ENCODE results near the gene OGFR.

Gene OGFR

GRCh38 chr20:62785393-62785792, 19.2 kb upstream of the OGFR start:
- DNase-seq, result no peak

DNA sequence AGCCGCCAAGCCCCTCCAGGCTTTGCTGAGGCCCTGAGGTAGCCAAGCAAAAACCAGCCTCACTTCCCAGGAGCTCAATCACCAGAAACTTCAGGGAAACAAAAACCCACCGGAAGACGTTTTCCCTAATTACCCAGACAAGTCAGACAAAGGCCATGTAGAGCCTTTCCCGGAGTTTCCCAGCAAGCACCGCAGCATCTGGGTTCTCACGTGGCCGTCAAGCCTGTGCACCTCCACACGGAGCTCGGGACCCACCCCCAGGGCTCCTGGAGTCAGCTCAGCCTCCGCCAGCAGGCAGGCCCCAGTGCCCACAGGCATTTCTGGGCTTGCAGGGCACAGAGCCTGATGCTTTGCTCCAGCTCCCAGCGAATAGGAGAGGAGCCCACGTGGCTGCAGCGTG, 18.5 kb upstream of the OGFR start:
- no peak for DNase-seq

DNA sequence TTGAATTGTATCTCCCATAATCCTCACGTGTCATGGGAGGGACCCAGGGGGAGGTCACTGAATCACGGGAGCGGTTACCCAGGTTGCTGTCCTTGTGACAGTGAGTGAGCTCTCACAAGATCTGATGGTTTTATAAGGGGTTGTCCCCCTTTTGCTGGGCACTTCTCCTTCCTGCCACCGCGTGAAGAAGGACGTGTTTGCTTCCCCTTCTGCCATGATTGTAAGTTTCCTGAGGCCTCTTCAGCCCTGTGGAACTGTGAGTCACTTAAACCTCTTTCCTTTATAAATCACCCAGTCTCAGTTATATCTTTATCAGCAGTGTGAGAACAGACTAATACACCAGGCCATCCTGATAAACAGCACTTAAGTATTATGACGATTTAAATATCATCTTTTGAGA, 17.3 kb upstream of the OGFR start:
- DNase-seq, result no peak

DNA sequence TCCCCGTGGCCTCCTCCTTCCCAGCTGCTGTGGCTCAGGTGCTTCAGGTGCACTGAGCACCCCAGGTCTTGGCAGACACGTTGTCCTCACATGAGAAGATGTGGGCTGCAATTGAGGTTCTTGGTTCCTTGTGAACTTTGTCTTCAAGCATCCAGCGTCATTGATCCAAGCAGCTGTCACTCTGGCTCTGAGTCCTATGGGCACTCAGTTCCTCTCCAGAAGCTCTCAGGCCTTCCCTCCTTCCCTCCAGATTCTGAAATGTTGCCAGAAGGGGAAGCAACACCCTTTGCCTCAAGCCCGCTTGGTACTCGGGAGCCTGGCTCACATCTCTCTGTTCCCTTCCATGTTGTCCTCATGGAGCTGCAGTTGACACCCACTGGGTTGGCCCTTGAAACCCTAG, 16.8 kb upstream of the OGFR start:
- DNase-seq, result no peak

DNA sequence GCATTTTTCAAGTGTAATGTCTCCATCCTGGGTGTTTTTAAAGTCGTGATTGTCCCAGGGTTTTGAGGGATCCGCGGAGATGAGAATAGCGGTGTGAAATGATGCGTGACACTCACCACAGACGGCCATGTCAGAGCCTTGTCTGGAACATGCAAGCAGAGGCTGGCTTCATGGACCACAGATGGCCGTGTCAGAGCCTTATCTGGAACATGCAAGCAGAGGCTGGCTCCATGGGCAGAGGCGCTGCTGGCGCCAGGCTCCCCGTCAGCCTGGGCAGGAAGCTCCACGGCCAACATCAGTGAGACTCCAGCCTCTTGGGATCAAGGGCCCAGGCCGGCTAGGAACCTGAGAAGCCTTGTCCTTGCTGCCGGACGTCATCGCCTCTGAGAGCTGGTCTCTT, 16.0 kb upstream of the OGFR start:
- no peak for DNase-seq

- DNase-seq, result no peak
Observed at GRCh38 chr20:62790075-62790474, 14.6 kb upstream of the OGFR start.

GRCh38 chr20:62791301-62792181, 13.1 kb upstream of the OGFR start:
- peak; percentile 85 for DNase-seq

DNA sequence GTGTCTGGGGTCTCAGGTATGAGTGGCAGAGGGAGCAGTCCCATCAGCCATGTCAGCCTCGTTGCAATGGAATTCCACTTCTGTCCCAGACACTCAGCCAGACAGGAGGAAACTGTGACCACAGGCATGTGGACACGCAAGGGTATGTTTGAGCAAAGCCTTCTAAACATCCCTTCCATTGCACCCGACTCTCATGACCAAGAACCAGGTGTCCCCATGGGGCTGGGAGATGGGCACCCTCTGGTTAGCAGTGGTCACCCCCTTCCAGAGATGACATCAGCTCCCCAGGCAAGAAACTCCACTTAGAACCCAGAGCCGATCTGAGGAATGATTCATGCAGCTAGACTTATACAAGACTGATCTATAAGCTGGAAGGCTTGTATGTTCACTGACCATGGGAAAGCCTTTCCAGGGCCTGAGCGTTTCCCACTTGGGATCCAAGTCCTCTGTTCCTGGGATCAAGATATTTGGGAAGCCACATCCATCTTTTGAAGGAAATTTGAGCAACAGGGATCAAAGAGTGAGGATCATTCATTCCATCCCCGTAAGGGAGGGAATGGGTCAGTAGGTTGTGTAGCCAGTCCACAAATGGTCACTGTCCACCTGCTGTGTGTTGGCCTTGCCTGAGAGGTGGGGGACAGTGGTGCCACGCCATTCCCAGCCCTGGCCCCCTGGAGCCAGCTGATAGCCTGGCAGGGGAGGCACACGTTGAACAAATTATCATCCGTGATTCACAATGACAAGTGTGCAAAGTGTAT, 12.3 kb upstream of the OGFR start:
- no peak for DNase-seq

DNA sequence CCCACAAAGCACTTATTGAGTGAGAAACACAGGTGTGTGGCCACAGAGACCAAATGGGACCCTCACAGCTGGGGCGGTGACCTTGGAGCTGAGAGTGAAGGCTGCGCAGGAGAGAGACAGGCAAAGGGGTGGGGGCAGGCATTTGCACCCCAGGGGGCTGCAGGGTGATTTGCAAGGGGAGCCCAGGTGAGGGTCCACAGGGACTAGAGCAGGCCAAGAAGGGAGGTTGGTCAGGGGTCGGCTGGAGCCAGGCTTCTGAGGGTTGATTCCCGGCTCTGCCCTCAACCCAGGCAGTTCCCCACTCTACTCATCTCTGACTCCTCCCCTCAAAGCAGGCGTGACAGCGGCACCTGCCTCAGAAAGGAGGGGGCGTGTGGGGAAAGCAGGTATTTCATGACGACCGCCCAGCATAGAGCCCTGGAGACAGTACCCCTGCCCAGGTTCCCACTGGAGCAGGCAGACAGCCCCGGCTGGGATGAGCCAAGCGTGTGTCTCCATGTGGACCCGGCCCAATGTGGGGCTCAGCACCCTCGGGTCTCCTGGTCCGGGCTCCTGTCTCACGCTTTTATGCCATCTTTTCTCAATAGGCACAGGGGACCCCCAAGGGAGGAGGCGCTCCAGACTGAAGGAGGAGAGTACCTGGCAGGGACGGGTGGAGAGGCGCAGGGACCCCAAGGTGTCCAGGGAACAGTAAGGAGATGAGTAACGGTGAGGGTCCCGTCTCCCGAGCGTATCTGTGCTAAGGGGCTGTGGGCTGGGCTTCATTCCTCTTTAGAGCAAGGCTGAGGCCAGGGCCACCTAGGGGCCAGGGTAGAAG, 11.5 kb upstream of the OGFR start:
- DNase-seq, result no peak

DNA sequence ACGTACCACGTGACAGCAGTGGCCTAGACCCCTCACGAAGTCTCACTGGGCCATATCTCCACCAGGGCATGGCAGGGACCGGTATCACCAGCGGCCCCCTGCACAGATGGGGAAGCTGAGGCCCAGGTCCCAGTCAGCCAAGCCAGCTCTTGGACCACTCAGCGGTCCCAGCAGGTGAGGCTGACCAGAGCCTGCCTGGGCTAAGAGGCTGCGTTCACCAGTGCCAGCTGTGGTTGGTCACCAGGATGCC, 11.0 kb upstream of the OGFR start:
- DNase-seq, result no peak

DNA sequence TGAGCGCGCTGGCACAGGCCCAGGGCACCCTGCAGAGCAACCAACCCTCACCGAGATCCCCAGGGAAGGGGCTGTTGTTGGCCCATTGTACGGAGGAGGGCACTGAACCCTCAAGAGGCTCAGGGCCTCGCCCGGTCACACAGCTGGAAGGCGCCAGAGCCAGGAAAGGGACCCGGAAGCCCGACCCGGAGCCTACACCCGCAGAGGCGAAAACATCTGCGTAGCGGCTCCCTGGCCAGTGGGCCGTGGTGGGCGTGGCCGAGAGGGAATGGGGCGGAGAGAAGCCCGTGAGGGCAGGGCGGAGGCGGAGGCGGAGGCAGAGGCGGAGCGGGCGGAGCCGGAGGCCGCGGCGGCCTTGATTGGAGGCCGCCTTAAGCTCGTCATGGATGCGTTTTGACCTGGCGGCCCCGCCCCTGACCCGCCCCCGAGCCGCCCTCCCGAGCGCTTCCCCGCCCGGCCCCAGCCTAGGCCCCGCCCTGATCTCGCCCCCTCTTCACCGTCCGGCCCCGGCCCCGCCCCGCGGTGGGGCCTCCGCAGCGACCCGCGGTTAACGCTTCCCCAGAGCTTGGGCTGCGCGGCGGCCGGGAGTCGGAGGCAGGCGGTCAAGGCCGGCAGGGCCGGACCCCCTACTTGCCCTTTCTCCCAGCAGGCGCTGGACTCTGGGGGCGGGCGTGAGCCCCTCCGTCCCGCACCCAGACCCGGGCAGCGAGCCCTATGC, 10.5 kb upstream of the OGFR start:
- DNase-seq, result peak; percentile 98

- DNase-seq, result peak; percentile 81
Observed at GRCh38 chr20:62795023-62795761, 9.4 kb upstream of the OGFR start.

DNA sequence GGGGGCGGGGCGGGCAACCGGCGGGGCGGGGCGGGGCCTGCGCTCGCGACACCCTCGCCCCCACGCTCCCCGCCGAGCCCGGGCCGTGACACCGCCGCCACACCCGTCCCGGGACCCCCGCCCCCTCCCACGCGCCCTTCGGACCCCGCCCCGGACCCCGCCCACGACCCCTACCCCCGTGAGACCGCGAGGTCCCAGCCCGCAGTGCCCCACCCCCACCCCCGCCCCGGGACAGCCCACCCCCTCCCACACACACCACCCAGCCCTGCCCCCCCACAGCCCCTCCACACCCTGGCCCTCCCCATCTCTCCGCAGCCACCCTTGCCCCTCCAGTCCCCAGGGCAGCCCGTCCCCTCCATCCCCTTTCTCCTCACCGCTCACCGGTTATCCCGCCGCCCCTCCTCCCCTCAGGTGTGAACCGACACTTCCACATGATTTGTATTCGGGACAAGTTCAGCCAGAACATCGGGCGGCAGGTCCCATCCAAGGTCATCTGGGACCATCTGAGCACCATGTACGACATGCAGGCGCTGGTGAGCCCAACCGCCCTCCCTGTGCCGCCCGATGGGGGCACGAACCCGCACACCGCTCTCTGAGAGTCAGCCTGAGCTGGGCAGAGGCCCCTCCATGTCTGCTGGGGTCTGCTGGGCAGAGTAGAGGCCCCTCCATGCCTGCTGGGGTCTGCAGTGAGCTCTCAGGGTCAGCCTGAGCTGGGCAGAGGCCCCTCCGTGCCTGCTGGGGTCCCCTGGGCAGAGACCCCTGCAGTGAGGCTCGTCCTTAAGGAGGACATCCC, 7.7 kb upstream of the OGFR start:
- no peak for DNase-seq

DNA sequence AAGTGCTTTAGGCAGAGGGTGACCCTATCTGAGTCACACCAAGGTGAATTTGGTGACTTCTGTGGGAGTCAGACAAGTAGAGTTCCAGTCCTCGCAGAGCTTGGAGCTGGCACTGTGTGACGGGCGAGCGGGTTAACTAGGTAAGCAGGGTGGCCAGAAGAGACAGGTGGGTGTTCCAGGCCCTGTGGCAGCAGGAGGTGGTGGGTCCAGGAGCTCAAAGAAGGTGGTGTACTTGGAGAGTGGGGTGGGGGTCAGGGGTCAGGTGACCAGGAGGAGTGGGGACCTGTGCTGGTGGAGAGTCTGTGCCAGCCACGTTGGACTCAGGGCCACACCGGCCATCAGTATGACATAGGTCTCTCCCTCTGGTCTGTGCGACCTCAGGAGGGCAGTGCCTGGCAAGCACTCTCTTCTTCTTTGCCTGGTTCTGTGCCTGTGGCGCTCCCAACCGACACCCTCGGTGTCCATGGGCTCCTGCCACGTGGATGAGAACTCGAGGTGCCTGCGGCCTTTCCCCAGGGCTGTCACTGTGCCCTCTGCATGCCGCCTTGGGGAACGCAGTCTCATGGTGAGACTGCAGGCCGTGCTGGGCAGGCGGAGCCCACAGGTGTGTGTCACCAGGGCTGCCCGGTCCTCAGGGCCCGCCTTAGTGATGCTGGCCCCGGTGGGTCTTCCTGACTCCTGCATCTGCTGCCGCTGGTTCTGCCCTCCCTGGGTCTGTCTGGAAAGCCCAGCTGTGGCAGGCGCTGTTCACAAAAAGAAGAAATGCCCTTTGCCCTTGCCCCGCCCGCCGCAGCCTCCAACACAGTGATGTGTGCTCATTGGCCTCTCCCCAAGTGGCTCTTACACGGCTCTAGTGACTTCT, 6.7 kb upstream of the OGFR start:
- no peak for DNase-seq

GRCh38 chr20:62799036-62799435, 5.6 kb upstream of the OGFR start:
- DNase-seq, result no peak

DNA sequence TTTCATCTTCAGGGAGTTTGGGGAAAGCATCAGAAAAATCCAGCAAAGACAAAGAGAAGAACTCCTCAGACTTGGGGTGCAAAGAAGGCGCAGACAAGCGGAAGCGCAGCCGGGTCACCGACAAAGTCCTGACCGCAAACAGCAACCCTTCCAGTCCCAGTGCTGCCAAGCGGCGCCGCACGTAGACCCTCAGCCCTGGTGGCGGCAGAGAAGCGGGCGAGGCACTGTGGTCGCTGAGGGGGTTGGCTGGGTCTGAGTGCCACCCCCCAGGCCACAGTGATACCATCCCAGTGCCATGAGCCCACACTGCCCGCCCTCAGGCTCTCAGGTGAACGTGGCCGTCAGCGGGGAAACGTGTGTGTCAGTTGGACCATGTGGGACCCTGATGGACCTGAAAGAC, 5.2 kb upstream of the OGFR start:
- no peak for DNase-seq

- no peak for DNase-seq
Observed at GRCh38 chr20:62799873-62800272, 4.8 kb upstream of the OGFR start.

- DNase-seq, result no peak
Observed at GRCh38 chr20:62800314-62801259, 4.0 kb upstream of the OGFR start.

GRCh38 chr20:62801284-62802010, 3.2 kb upstream of the OGFR start:
- DNase-seq, result no peak

All from stimulated activated CD8-positive, alpha-beta memory T cell treated with anti-CD3 and anti-CD28 coated beads, Interleukin-4, amount 100 ng/mL, for 48 hours (primary cell).